Adrenal gland (tissue), 5 donors: ENCODE measurements around the gene TMEM184B.

Experiments used
- POLR2A ChIP-seq, 2 donors: fragments of 450-650 bp; IDR thresholded peaks; one replicate each; pipeline ENCODE4 v1.6.1; 2017; ENCODE audit warnings: antibody characterized with exemption in 2 of 2, mild to moderate bottlenecking in 2 of 2, moderate library complexity in 1 of 2
- TF ChIP-seq, protein P1 (sequence below), 6 experiments: fragments of 450-650 bp in 4 of 6; fragments of 200-600 bp in 2 of 6; sonication (generic) in 1 of 6; IDR thresholded peaks; 1 replicate in 5 of 6; 2 replicates in 1 of 6; pipeline versions ENCODE4 v1.5.1 to v1.8.0; 2016 to 2021; ENCODE audit warnings: antibody characterized with exemption in 6 of 6, mild to moderate bottlenecking in 2 of 6, moderate library complexity in 1 of 6
- donor health status: DM: no; HTN: no; CAD: no.

DNA sequence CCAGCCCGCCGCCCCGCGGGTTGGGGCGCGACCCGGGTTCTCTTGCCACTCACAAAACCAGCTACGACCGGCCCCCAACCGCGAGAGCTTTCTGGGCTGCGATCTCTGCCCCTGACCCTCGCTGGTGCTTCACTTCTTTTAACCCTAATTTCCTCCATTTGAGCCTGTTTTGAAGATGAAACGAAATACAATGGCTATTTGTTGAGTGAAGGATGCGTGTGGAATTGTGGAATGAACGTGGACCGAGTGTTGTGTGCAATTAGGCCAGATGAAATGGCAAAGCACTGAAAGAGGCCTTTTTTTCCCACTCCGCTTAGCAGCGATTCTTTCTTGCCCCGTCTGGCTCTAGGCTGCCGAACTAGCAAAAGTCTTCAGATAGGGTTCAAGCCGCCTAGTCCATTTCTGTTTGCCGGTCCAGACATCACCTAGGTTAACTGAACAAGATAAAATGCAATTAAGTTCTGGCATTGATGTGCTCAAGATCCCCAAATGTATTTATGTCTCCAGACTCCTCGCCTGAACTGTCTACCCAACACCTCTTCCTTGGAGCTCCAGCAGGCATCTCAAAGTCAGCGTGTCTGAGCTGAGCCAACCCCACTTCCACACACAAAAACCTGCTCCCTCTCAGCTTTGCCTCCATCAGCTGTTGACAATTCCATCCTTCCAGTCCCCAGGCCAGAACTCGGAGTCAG, 471 bp upstream of the TMEM184B start:
- TF ChIP-seq, protein P1, sequence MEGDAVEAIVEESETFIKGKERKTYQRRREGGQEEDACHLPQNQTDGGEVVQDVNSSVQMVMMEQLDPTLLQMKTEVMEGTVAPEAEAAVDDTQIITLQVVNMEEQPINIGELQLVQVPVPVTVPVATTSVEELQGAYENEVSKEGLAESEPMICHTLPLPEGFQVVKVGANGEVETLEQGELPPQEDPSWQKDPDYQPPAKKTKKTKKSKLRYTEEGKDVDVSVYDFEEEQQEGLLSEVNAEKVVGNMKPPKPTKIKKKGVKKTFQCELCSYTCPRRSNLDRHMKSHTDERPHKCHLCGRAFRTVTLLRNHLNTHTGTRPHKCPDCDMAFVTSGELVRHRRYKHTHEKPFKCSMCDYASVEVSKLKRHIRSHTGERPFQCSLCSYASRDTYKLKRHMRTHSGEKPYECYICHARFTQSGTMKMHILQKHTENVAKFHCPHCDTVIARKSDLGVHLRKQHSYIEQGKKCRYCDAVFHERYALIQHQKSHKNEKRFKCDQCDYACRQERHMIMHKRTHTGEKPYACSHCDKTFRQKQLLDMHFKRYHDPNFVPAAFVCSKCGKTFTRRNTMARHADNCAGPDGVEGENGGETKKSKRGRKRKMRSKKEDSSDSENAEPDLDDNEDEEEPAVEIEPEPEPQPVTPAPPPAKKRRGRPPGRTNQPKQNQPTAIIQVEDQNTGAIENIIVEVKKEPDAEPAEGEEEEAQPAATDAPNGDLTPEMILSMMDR (IDR thresholded peaks at IDR 0.05), result no peak
- TF ChIP-seq POLR2A (IDR thresholded peaks at IDR 0.05), result no peak
